ENCODE results near the gene MAP3K12. TPM values are rescaled to one million over a fixed set of nuclear protein-coding genes. Genes with fewer than 3 reads are reported as not detected.

The MAP3K12 gene
- total RNA-seq, 1 experiment from 2014 or later, result 3.9 TPM

GRCh38 chr12:53504004-53504920 lies 5.0 kb upstream of the MAP3K12 start:
- Histone ChIP-seq H3K36me3 (ENCODE audit: control insufficient read depth, insufficient read depth, low read length) (peaks cover 2% of the 10 kb centered on the region), H3K9me3 (no peaks in the 10 kb centered on the region), H3K27me3 (replicated peaks; ENCODE audit: control insufficient read depth, insufficient read depth, low read length) (no peaks in the 10 kb centered on the region), H3K4me1 (peaks cover 7% of the 10 kb centered on the region; the same call in 1 of the 2 replicates), H3K4me3 (ENCODE audit: low read depth, low read length) (no peak overlapping the region)
- H3K27ac Mint-ChIP-seq (ENCODE audit: unreplicated experiment), result no peak overlapping the region
- peaks cover 33% of the 10 kb centered on the region for H3K36me3 Mint-ChIP-seq (ENCODE audit: insufficient read depth, unreplicated experiment)
- no peaks in the 10 kb centered on the region for H3K27me3 Mint-ChIP-seq (ENCODE audit: insufficient read depth, unreplicated experiment)
- intact Hi-C loops (cut with micrococcal nuclease; ENCODE audit: unreplicated experiment), result no loop called here
- CTCF ChIA-PET, result no interaction called here
- BruUV-seq (replicated peaks), result no TSS peak
- DNase-seq, result no peak
- H3K4me1 Mint-ChIP-seq (ENCODE audit: low read depth, unreplicated experiment), result peaks cover 15% of the 10 kb centered on the region
- no peak for TF ChIP-seq CTCF (IDR thresholded peaks at IDR 0.05; ENCODE audit: insufficient read depth in 1 of 2, low read depth in 1 of 2, low read length in 1 of 2, severe bottlenecking in 1 of 2, unreplicated experiment in 1 of 2)
- H3K9me3 Mint-ChIP-seq (ENCODE audit: unreplicated experiment), result no peaks in the 10 kb centered on the region
- POLR2A ChIA-PET, result no interaction called here
- H3K4me3 Mint-ChIP-seq (ENCODE audit: unreplicated experiment), result no peak overlapping the region

GRCh38 chr12:53502983-53503728 lies 3.9 kb upstream of the MAP3K12 start:
- no peaks in the 10 kb centered on the region for H3K9me3 ChIP-seq
- peaks cover 24% of the 10 kb centered on the region for H3K4me1 Mint-ChIP-seq (ENCODE audit: low read depth, unreplicated experiment)
- H3K27me3 Mint-ChIP-seq (ENCODE audit: insufficient read depth, unreplicated experiment), result no peaks in the 10 kb centered on the region
- ChIA-PET CTCF (no interaction called here), POLR2A (no interaction called here)
- no peak for TF ChIP-seq CTCF (IDR thresholded peaks at IDR 0.05; ENCODE audit: insufficient read depth in 1 of 2, low read depth in 1 of 2, low read length in 1 of 2, severe bottlenecking in 1 of 2, unreplicated experiment in 1 of 2)
- H3K4me1 ChIP-seq, result peaks cover 7% of the 10 kb centered on the region; the same call in 1 of the 2 replicates
- H3K9me3 Mint-ChIP-seq (ENCODE audit: unreplicated experiment), result no peaks in the 10 kb centered on the region
- BruUV-seq (replicated peaks), result no TSS peak
- intact Hi-C loops (cut with micrococcal nuclease; ENCODE audit: unreplicated experiment), result no loop called here
- no peaks in the 10 kb centered on the region for H3K27me3 ChIP-seq (replicated peaks; ENCODE audit: control insufficient read depth, insufficient read depth, low read length)
- peaks cover 2% of the 10 kb centered on the region for H3K36me3 ChIP-seq (ENCODE audit: control insufficient read depth, insufficient read depth, low read length)
- DNase-seq, result no peak
- no peak overlapping the region for H3K27ac Mint-ChIP-seq (ENCODE audit: unreplicated experiment)
- no peak overlapping the region for H3K4me3 ChIP-seq (ENCODE audit: low read depth, low read length)
- no peak overlapping the region for H3K4me3 Mint-ChIP-seq (ENCODE audit: unreplicated experiment)
- H3K36me3 Mint-ChIP-seq (ENCODE audit: insufficient read depth, unreplicated experiment), result peaks cover 39% of the 10 kb centered on the region

GRCh38 chr12:53502331-53502730 lies 3.1 kb upstream of the MAP3K12 start:
- TF ChIP-seq CTCF (IDR thresholded peaks at IDR 0.05; ENCODE audit: insufficient read depth in 1 of 2, low read depth in 1 of 2, low read length in 1 of 2, severe bottlenecking in 1 of 2, unreplicated experiment in 1 of 2), result no peak
- H3K4me3 ChIP-seq (ENCODE audit: low read depth, low read length), result no peak overlapping the region; the same call in 1 of the 2 replicates
- ChIA-PET POLR2A (no interaction called here), CTCF (no interaction called here)
- Mint-ChIP-seq H3K36me3 (ENCODE audit: insufficient read depth, unreplicated experiment) (peaks cover 38% of the 10 kb centered on the region), H3K4me1 (ENCODE audit: low read depth, unreplicated experiment) (peaks cover 24% of the 10 kb centered on the region), H3K27me3 (ENCODE audit: insufficient read depth, unreplicated experiment) (no peaks in the 10 kb centered on the region), H3K27ac (ENCODE audit: unreplicated experiment) (peak overlapping the region; percentile 86), H3K4me3 (ENCODE audit: unreplicated experiment) (peak overlapping the region; percentile 80), H3K9me3 (ENCODE audit: unreplicated experiment) (no peaks in the 10 kb centered on the region)
- H3K36me3 ChIP-seq (ENCODE audit: control insufficient read depth, insufficient read depth, low read length), result peaks cover 2% of the 10 kb centered on the region
- H3K27me3 ChIP-seq (replicated peaks; ENCODE audit: control insufficient read depth, insufficient read depth, low read length), result no peaks in the 10 kb centered on the region
- peaks cover 7% of the 10 kb centered on the region; the same call in 1 of the 2 replicates for H3K4me1 ChIP-seq
- BruUV-seq (replicated peaks), result no TSS peak
- intact Hi-C loops (cut with micrococcal nuclease; ENCODE audit: unreplicated experiment), result no loop called here
- DNase-seq, result no peak
- H3K9me3 ChIP-seq, result no peaks in the 10 kb centered on the region
